GM19468 (cell line): ENCODE data around the gene OXCT2.
A peak's percentile ranks its signal among the peaks of the same experiment; 100 is the strongest.
"Not testable (repeated sequence)": the region's sequence is repeated elsewhere in the genome, so short reads cannot be mapped to it uniquely, and the experiment has no call there.

Experiments
- ATAC-seq: cut with Tn5 transposase; IDR thresholded peaks from one replicate; pipeline ENCODE4 v1.9.1; 2021; ENCODE audit warnings: mild to moderate bottlenecking, moderate library complexity, moderate number of reproducible peaks; ENCODE audit not compliant: unreplicated experiment; ENCODE audit errors: extremely low read depth

The OXCT2 gene

DNA sequence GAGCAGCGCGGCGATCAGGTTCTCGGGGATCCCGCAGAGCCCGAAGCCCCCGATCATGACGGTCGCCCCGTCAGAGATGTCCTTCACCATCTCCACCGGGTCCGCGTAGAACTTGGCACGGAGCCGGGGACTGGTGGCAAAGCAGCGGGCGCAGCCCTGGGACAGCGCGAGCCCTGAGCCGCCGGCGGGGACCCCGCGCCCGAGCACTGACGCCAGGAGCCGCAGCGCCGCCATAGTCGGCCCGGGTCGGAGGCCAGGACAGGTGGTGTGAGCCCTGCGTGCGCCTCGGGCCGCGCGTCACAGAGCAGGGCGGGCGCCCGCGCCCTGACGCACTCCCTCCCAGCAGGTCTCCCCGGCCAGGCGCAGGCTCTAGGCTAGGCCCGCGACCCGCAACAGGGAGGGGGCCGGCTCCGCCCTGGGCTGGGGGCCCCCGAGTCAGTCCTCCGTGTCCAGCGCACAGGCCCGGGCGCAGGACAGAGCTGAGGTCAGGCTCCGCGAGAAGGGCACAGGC, at the start of gene OXCT2:
Gene OXCT2 (minus strand): TSS at position 327 of the 511 bp plus-strand sequence. CDS start 93 bp downstream, at position 234.
- ATAC-seq = not testable (repeated sequence)

DNA sequence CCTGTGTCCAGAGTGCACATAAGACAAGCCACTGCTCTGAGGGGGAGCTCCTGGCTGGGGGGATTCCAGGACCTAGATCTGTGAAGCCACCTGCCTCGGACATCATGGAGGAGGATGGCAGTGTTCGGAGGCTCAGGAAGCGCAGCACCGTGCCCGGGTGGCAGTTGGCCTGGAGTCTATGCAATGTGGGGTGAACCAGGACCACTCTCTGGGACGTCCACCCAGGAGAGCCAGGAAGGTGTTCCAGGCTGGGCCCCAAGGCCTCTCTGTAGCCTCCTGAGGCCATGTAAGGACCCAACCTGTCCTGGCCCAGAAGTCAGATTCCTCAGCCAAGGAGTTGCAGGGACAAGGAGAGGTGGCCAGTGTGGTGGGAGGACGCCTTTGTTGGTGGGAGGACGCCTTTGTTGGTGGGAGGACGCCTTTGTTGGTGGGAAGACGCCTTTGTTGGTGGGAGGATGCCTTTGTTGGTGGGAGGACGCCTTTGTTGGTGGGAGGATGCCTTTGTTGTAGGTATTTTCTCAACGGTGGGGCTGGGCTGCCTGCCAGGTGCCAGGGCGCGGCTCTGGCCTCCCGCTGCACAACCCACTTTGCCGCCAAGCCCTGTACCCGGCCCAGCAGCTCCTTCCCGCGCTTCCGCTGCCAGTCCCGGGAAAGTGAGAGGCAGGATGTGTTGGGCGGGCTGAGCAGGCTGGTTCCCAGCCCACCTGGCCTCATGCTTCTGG, 48.1 kb upstream of the OXCT2 start:
- ATAC-seq = no peak

DNA sequence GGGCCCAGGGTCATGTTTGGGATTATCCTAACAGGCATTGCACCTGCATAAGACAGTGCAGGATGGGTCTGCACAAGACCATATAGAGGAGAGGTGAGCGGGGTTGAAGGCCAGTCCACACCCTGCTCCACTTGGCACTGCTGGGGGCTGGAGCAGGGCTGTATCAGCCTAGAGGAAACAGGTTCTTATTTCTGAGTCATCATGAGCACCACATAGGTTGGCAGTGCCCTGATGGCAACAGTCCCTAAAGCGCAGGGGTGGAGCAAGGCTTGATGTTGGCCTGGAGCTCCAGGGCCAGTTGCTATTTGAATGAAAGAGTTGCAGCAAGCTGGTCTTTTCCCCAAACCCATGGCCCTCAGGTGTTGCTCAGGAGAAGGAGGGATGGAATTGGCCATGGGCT, 47.3 kb upstream of the OXCT2 start:
- no peak for ATAC-seq

DNA sequence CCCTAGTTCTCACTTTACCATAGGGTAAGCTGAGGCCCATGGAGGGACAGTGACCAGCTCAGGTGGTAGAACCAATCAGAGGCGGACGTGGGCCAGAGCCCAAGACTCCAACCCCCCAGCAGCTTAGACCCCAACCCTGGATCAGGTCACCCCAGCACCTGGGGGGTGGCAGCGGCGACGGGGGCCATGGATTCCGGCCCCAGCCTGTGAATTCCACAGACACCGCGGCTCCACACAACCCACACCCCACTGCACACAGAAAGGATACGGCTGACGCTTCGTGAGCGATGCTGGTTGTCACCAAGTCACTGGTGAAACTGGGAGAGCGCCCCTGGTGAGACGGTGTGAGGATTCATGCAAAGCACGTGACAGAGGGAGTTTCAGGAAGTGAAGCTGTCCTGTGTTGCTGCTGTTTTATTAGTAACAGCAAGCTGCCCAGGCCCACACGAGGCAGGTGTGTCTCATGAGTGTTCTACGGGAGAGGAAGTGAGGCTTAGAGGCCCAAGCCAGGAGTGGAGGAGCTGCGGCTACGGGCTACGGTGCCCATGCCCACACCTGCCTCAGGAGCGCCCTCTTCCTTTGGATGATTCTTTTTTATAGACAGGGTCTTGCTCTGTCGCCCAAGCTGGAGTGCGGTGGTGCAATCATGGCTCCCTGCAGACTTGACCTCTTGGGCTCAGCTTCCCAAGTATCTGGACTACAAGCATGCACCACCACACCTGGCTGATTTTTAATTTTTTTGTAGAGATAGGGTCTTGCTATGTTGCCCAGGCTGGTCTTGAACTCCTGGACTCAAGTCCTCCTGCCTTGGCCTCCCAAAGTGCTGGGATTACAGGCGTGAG, 46.2 kb upstream of the OXCT2 start:
- peak; percentile 73 for ATAC-seq

DNA sequence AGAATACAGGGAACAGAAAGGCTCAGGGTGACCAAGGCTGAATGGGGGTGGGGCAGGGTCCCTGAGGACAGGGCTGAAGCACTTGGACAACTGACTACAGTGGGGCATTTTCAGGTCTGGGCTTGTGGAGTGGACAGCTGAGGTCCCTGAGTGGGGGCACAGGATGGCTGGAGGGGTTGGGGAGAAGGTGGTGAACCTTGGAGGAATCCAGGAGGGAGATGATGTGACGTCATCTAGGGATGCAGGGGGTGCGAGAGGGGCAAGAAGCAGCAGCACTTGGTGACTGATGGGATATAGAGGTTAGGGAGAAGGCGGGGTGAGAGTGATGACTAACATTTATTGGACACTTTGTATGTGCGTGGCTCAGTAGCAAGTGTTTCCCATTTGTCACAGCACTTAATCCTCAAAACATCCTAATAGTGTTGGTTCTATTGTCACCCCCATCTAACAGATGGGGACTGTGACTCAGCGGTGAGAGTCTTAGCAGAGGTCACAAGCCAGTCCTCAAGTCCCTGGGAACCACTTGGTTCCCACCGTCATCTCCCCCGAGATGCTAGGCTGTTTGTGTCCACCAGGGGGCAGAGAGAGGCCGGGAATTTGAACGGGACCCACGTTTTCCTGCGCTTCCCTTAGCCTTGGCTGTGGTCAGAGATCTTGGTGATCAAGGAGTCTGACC, 45.4 kb upstream of the OXCT2 start:
- ATAC-seq = no peak

DNA sequence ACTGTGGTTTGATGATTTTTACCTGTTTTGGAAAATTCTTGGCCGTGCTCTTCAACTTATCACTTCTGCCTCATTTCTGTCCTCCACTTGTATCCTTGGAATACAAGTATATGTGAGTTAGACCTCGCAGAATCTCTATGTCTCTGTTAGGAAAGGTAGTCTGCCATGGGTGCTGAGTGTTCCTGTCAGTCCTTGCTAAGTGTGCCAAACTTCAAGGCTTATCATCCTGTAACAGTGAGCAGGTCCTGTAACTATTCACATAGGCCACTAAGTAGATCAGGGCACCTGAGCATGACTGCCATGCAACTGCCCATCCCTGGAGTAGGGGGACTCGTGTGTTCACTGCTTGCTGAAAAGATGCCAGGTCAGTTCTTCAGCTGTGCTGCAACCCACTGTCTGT, 41.8 kb upstream of the OXCT2 start:
- ATAC-seq = no peak

DNA sequence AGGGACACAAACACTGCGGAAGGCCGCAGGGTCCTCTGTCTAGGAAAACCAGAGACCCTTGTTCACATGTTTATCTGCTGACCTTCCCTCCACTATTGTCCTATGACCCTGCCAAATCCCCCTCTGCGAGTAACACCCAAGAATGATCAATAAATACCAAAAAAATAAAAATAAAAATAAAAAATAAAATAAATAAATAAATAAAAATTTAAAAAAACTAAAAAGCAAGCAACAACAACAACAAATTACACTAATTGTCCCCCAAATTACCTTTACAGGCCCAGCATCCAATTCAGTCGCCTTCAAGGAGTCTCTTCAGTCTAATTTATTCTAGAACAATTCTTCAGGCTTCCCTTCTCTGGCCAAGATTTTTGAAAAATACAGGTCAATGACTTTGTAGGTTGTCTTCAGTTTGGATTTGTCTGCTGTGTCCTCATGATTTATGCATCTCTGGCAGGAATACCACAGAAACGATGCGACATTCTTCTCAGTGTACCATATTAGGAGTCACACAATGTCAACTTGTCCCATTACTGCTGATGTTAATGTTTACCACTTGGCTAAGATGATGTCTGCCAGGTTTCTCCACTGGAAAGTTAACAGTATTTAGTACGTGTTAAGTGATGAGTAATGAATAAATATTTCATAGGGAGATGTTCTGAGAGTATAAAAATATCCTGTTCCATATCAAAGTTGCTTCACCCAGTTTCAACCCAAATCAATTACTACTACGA, 37.8 kb upstream of the OXCT2 start:
- no peak for ATAC-seq

DNA sequence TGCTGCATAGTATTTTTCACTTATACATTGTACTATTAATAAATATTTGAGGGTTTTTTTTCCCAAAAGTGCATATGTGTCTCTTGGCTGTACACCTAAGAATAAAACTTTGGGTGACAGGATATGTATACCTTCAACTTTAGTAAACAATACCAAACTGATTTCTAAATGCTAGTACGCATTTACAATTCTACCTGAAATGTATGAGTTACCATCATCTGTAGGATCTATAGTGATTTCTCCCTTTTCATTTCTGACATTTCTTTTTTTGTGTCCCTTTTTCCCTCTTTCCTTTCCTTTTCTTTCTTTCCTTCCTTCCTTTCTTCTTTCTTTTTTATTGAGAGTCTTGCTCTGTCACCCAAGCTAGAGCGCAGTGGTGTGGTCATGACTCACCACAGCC, 34.2 kb upstream of the OXCT2 start:
- ATAC-seq = no peak

DNA sequence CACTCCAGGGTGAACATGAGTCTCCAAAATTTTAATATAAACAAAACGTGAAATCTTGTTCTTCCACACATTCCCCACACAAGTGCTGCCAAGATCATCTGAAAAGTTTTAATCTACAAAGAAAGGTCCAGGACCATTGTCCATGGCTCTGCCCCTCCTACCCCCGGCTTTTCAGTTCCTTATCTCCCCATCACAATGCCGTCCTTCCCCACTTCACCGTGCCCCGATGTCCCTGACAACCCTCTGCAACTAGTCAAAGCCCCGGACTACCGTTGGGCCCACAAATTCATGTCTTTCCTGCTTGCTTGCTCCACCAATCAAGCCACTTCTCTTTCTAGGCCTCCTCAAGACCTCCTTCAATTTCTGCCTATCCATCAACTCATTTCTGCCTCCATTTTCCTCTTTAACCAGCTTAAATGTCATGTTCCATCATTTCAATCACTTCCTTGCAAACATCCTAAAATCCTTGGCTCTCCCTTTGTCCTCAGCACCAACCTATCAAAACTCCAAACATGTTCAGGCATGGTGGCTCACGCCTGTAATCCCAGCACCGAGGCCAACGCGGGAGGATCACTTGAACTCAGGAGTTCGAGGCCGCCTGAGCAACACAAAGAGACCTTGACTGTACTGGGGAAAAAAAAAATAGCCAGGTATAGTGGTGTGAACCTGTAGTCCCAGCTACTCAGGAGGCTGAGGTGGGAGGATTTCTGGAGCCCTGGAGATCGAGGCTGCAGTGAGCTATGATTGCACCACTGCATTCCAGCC, 31.5 kb upstream of the OXCT2 start:
- ATAC-seq = no peak

DNA sequence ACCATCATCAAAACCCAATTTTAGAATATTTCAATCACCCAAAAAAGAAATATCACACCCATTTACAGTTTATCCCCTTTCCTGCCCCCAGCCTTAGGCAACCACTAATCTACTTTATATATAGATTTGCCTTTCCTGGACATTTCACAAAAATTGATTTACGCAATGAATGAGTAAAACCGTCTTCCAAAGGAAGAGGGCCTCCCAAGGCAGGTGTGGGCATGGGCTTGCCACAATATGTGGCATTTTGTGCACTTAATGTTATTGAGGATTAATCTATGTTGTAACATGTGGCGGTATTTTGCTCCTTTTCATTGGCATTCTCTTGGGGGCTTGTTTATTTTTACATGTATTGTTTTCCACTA, 29.3 kb upstream of the OXCT2 start:
- no peak for ATAC-seq

DNA sequence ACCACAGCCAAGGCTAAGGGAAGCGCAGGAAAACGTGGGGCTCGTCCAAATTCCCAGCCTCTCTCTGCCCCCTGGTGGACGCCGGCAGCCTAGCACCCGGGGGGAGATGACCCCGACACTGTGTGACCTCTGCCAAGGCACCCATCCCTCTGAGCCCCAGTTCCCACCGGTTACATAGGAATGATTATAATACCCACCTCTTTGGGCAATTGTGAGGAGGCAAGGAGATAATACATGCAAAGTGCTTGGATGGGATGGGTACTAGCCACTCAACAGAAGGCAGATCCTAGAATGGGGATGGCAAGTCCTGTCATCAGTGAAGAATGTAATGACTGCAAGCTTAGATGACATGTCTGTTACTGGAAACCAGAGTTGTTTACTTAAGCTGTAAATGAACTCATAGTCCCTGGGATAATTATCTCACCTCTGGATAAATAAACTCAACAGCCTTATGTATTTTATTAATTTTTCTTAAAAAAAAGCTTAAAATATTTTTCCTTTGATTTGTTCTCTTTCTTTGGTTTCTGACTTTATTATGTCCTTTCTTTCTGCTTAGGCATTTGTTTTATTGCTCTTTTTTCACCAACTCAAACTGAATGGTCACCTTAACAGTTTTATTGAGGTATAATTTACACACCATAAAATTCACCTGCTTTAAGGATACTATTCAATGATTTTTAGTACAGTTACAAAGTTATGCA, 28.8 kb upstream of the OXCT2 start:
- ATAC-seq = no peak

DNA sequence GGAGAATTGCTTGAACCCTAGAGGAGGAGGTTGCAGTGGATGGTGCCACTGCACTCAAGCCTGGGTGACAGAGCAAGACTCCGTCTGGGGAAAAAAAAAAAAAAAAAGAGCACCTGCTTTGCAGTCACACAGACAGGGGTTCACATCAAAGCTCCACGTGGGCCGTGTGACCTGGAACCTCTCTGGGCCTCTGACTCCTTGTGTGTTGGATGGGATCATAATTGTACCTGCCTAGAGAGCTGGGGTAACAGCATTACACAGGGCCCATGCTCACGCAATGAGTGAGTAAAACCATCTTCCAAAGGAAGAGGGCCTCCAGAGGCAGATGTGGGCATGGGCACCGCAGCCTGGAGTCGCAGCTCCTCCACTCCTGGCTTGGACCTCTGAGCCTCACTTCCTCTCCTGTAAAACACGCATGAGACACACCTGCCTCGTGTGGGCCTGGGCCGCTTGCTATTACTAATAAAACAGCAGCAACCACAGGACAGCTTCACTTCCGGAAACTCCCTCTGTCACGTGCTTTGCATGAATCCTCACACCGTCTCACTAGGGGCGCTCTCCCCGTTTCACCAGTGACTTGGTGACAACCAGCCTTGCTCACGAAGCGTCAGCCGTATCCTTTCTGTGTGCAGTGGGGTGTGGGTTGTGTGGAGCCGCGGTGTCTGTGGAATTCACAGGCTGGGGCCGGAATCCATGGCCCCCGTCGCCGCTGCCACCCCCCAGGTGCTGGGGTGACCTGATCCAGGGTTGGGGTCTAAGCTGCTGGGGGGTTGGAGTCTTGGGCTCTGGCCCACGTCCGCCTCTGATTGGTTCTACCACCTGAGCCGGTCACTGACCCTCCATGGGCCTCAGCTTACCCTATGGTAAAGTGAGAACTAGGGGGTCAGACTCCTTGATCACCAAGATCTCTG, 28.0 kb upstream of the OXCT2 start:
- peak; percentile 46 for ATAC-seq

DNA sequence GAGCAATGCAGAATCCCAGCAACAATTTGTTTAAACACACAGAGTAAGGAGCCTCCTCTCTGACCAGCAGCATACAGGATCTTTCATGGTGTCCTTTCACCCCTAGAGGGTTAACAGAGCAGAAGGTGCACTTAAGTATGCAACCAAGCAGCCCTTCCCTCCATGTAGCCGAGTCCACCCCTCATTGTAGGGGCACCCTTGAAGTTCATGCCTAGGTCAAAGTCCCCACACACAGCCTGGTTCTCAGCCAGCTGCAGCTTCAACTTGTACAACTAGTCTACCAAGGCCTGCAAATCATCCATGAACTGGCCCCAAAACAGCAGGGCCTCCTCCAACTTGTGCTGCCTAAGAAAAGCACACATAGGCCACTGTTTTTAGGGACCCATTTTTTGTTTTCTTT, 24.5 kb upstream of the OXCT2 start:
- ATAC-seq = no peak

DNA sequence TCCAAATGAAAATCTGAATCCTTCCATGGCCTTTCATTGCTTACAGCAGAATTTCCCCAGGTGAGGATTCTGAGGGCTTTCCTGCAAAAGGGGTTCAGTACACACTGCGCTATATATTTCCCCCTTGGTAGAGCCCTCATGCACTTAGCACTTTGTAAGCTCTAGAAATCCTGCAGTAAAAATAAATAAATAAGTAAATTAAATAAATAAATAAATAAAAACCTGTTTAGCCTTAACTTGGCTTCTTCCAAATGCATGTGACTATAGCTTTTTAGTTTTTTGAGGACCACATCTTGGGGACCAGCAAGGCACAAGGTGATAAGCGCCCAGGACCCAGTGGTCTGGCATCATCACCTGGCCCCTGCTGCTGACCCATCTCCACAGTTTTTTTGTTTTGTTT, 20.7 kb upstream of the OXCT2 start:
- no peak for ATAC-seq

DNA sequence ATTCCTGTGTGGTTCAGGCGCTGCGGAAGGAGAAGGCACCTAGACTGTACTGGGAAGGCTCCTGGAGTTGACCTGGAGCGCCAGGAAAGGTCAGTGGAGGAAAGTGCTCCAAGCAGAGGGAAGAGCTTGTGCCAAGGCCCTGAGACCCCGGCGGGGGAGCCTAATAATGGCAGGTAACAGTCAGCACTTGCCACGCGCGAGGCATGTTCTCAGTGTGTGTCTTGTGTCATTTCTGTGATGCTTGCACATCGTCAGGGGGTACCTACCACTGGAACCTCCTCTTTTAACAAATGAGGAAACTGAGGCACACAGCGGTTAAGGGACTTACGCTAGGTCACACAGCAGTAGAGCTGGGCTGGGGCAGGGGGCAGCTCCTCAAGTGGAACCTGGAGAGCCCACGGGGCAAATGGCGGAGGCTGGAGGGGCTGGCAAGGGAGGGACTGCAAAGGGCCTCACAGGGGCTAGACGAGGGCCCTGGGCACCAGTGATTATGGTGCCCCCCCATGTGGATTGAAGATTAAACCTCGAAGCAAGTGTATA, 18.5 kb upstream of the OXCT2 start:
- no peak for ATAC-seq

DNA sequence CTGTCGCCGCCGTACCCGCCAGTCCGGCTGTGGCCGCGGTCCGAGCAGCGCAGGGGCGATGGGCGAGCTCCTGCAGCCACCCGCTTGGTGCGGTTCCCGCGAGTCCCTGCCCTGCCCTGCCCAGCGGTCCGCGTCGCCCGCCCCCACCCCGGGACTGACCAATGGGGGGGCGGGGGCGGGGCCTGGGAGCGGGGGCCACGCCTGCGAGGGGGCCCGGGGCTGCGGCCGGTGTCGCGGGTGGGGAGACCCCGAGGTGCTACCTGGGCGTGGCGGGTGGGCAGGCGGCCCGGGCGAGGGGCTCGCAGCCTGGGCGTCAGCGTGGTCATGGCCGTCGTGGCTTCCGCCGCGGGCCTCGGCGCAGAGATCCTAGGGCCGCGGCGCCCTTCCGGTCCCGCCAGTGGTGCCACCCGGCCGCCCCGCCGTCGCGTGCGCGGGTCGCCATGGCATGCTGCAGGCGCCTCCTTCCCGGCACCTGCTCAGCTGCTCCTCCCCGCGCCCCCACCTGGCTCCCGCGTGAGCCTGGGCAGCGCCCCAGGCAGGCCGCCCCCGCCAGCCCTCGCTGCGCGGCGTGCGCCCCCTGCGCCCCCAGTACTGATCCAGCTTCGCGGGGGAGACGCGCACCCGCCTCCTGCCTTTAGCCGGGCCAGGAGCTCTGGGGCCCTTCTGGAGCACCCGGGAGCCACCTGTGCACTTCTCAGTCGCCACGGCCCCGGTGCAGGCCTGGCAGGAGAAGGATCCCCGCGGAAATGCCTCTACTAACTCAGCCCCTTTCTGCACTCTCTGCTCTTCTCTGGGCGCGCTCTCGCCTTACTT, 17.8 kb upstream of the OXCT2 start, which contains the start of gene BMP8B:
Gene BMP8B (minus strand): TSS at position 108 of the 813 bp plus-strand sequence. CDS start 380 bp downstream, outside the sequence.
- no peak for ATAC-seq

DNA sequence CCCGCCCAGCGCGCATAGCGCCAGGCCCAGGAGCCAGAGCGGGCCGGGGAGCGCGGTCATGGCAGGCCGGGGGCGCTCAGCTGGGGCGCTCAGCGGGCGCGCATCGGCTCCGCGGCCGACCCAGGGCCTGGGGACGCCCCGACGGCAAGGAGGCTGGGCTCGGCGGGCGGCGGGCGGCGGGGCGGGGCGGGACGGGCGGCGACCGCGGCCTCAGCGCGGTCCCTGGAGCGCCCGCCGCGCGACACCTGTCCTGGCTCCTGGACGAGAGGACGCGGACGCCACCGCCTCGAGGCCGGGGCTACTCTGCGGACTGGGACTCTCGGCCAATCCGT, 17.2 kb upstream of the OXCT2 start:
- ATAC-seq = no peak
